Stimulated activated CD8-positive, alpha-beta memory T cell treated with anti-CD3 and anti-CD28 coated beads, Interleukin-12 subunit alpha, Interleukin-12 subunit beta, amount 100 ng/mL, for 4 hours (primary cell): ENCODE data around the gene RNF39.
A peak's percentile ranks its signal among the peaks of the same experiment; 100 is the strongest.
"Not testable (repeated sequence)": the region's sequence is repeated elsewhere in the genome, so short reads cannot be mapped to it uniquely, and the experiment has no call there.

Experiments
- DNase-seq: peaks from one replicate; pipeline ENCODE4 v3.0.0-alpha.2; 2020; ENCODE audit warnings: low read depth

The RNF39 gene, protein sequence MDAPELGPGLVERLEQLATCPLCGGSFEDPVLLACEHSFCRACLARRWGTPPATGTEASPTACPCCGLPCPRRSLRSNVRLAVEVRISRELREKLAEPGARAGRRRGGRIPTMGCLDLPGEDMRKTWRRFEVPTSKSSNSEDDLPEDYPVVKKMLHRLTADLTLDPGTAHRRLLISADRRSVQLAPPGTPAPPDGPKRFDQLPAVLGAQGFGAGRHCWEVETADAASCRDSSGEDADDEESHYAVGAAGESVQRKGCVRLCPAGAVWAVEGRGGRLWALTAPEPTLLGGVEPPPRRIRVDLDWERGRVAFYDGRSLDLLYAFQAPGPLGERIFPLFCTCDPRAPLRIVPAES

DNA sequence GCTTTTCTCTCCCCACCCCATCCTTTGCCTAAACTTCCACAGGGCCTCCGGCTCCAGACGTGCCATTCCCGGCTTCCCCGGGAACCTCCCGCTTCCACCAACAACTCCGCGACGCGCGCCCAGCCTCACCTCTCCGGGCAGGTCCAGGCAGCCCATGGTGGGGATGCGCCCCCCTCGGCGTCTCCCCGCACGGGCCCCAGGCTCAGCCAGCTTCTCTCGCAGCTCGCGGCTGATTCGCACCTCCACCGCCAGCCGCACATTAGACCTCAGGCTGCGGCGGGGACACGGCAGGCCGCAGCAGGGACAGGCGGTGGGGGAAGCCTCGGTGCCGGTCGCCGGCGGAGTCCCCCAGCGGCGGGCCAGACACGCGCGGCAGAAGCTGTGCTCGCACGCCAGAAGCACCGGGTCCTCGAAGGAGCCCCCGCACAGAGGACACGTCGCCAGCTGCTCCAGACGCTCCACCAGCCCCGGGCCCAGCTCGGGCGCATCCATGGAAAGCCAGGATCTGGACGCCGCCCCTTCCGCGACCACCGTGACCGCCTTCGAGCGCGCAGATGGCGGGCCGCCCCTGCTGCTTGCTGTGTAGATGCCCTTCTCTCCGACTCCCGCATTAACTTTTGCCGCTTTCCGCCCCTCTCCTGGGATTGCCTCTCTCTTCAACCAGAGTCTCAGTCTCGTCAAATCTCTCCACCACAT lies at the start of gene RNF39:
Gene RNF39 (minus strand): TSS at position 676 of the 696 bp plus-strand sequence. CDS start 184 bp downstream, at position 492.
- no peak for DNase-seq

DNA sequence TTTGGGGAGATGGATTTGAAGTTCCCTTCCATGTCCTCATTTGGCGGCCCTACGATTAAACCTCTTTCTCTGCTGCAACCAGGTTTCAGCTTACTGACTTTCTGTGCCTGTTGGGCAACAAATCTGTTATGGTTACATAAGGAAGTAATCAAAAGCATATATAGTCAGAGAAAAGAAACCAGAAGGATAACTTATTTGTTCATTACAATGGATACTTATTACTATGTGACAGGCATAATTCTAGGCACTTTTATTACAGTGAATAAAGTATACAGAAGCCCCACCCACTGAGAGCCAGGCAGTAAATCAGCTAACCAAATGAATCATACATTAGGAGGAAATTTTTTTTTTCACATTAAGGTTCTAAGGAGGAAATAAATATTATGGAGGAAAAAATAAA lies 46.9 kb upstream of the RNF39 start:
- no peak for DNase-seq

DNA sequence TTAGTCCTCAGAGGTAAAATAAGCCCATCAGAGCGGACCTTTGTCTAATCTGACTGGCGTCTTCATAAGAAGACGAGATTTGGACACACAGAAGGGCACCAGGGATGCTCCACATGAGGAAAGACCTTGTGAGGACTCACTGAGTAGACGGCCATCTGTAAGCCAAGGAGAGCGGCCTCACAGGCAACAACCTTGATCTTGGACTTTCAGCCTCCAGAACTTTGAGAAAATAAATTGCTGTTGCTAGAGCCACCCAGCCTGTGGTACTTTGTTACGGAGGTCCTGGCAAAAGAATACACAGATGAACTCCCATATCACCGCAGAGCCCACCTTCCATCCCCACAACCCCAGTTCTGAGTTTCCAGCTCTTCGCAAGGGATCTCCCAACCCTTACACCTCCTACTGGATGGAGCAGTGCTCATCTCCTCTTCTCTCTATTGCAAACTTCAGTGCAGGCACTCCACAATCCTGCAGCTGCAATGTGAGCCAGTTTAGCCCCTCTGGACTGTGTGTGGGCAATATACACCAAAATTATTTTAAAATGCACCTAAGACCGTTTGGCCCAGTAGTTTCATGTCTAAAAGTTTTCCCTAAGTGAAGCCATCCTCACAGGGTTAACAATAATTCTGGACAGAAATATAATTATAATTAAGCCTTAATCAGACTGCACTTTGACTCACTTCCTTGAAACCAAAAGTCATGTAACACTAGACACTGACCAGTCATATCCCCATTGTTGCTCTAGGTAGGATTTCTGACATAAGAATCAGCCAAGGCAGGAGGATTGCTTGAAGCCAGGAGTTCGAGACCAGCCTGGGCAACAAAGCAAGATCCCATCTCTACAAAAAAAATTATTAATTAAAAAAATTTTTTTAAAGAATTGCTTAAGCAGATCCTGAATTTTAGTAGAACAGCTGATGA lies 46.1 kb upstream of the RNF39 start:
- DNase-seq, result no peak

GRCh38 chr6:30118691-30119090 lies 43.1 kb upstream of the RNF39 start:
- not testable (repeated sequence) for DNase-seq

DNA sequence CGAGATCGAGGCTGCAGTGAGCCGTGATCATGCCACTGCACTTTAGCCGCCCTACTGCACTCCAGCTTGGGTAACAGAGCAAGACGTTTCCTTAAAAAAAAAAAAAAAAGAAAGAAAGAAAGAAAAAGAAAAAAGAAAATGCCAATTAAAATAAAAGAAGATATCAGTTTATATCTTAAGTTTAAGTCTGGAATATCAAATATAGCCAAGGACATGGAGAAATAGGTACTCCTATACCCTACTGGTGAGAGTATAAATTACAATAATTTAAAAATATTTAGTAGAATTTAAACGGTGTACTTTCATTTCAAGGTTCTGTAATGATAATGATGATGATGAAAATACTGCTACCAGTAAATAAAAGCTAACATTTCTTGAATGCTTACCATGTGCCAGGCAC lies 41.2 kb upstream of the RNF39 start:
- no peak for DNase-seq

GRCh38 chr6:30113841-30114240 lies 38.3 kb upstream of the RNF39 start:
- no peak for DNase-seq

- DNase-seq, result no peak
These were observed 37.6 kb upstream of the RNF39 start, which contains the start of gene TRIM31 for GRCh38 chr6:30113003-30113759. TSS of gene TRIM31 (minus strand) at chr6:30113090. CDS start at chr6:30112805, 285 bp downstream.

DNA sequence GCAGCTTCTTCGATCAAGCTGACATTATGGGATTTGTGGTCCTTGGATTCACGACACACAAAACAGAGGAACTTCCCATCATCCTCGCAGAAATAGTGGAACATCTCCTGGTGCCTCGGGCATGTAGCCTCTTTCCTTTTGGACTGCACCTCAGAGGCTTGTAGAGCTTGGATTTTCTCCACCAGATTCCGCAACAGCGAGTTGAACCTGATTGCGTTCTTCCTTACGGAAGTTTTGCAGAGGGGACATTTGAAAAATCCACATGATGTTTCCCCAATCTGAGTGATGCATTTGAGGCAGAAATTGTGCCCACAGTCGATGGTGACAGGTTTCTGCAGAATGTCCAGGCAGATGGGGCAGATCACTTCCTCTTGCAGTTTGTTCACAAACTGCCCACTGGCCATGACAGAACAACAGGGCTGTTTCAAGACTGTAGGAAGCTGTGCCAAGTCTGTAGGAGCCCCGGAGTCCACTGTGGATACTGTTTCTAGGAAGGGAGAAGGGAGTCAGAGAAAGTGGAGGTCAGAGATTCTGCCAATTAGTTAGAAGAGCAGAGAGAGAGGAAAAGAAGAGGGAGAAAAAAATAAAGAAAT lies 36.9 kb upstream of the RNF39 start:
- no peak for DNase-seq

- no peak for DNase-seq
These were observed 35.8 kb upstream of the RNF39 start for GRCh38 chr6:30111266-30111856.

GRCh38 chr6:30104661-30105060 lies 29.1 kb upstream of the RNF39 start:
- DNase-seq, result no peak

- no peak for DNase-seq
These were observed 28.3 kb upstream of the RNF39 start for GRCh38 chr6:30103872-30104179.

DNA sequence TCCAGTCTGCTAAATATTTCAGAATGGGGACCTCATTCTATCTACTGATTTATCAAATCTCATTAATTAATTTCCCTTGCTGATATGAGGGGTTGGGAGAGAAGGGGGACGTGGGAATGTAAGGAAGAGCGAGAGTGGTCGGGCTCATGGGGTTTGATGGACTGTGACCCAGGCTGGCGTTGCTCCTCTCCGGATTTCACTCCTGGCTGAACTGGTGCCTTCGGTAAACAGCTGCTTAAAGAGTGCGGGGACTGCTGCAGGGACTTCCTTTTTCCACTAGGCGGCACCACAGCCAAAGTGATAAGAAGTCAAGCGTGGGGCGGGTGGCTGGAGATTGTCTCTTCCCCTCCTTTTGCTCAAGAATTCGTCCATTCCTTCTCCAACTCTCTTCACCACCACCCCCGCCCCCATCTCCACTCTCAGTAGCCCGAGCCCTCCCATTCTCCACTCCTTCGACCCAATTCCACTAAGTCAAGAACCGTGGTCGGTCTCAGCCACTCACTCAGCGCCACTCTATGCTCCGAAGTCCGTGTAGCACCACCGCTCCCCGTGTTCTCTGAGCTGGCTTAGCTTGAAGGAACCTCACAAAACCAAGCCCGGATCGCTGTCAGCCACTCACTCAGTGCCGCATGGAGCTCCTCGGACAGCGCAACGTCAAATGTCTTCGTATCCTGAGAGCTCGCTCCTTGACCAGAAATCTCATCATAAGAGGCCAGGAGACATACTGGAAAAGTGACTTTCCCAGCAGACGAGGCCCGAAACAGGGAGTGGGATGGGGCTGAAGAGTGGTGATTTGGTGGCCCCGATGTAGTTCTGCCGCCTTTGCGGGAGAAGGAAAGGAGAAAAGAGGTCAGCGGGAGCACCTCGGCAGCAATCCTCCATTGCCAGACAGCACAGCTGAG lies 27.7 kb upstream of the RNF39 start:
- DNase-seq, result peak; percentile 61

DNA sequence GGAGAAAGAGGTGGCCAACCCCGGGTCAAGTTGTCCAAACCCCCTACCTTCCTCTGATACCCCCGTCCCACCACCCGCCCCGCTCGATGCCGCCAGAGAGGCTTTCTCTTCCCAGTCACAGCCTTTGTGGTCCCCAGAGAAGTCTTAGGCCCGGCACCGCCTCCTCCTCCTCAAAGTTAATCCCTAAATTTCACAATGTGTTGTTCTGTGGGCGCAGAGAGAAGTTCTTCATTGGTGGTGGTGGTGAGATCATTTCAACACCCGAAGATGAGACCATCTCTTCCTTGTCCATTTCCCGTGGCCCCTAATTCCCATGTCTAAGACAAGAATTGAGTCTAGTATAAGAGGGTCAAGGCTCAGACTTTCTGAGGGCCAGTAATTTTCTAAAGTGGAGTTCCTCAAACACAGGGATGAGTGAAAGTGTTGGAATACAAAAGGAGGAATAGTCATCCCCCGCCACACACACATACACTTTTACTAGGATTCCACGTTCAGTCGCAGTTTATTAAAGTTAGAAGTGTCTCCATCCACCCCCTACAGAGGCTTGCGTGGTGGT lies 26.9 kb upstream of the RNF39 start:
- no peak for DNase-seq

DNA sequence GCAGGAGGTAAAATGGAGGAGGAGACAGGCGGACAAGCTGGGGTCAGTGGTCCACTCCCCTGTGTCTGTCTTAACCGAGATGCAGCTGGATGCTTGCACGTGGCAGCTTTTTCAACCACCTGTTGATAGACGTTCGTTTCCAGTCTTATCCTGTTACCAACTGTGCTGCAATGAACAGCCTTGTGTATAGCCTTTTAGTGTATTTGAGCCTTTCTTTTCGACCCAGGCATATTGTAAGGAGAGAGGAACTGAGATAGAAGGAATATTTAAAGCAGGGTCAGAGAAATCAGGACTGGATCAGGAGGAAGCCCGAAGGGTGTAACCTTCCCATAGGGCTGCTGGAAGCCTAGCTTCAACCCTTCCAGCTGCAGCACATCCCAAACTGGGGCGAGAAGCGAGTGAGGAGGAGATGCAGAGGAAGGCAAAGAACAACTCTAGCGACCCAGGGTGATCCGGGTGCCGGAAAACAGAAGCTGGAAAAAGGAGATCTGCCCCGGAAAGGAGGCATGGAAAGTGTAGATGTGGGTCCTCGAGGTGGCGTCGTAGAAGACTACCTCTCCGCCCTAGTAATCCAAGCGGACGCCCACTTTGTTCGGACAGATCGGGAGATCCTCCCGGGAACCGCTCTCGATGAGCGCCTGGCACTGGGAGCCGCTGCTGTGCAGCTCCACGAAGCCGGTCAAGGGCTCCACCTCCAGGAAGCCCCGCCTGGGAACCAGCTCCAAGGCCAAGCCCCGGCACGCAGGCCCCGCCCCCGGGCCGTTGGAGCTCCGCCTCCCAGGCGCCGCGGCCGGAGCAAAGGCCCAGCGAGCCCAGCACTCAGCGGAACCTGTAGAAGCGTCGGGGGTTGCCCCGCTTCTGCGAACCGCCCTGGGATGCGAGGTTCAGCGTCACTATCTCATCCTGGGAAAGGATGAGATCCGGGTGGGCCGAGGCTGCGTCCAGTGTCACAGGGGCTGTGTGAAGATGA lies 26.2 kb upstream of the RNF39 start:
- peak; percentile 49 for DNase-seq

DNA sequence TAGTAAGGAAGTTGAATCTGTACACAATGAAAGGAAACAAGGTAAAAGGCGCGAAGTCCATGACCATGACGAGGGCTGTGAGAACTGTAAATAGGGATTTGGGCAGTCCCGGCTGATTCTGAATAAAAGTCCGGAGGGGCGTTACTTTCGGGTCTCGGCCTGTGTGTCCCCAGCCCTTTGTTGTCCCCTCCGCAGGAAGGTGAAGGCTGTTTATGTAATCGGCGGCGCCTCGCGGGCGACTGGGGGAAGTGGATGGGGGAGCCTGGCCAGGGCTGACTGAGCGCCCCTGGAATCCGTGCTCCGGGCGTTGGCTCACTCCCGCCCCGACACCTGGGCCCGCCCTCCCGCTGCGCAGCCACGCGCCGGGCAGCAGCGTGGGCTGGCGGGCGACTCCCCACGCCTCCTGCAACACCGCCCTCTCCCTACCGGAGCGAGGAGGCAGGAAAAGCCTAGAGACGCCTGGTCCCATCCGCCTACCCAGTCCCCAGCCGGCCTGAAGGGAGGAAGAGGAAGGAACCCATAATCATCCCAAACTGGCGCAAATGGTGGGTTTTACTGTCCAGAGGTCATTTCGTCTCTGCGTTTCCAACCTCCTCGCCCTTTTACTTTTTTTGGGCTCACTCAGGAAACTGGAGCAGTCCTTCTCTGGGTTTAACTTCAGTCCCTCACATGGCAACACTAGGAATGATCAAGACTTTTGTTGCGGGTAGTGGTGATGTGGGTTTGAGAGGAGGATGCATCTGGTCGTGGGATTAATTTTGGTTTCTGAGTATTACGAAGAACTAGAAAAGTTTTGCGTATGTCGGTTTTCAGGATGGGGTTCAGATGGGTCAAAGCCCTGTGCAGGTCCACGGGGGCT lies 25.2 kb upstream of the RNF39 start:
- DNase-seq, result no peak

DNA sequence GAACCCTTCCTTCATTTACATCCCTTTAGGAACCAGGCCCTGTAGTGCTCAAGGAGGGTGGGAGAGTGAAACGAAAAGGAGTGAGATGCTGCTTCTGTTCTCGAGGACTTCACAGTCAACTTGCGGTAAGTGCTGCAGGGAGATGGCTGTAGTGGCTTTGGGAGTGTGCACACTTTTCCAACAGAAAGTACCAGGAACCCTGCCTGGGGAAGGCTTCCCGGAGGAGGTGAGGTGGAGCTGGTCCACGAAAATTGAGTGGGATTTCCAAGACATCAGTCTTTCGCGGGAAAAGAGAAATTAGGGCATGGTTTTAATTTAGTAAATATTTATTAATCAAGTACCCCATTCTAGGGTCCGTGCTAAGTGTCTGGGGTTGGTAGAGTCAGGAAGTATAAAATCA lies 24.6 kb upstream of the RNF39 start:
- no peak for DNase-seq
